A673 (cell line): Measurements from ENCODE around the gene ST7. TPM values are rescaled to one million over a fixed set of nuclear protein-coding genes. Genes with fewer than 3 reads are reported as not detected.

ENCODE experiments used
- BruUV-seq: library from RNA; stranded (reverse); fragments of 400-500 nt; replicated peaks from 2 replicates; lab custom pipeline; 2021; lab: Mats Ljungman, UMichigan
- CTCF ChIA-PET: fragments of 300-600 bp; sonication (Branson Sonifier 250); formaldehyde crosslinking; loops from one replicate; lab custom pipeline; 2022; ENCODE audit warnings: antibody characterized with exemption; lab: Charles Lee
- POLR2A ChIA-PET: fragments of 300-600 bp; sonication (Branson Sonifier 250); formaldehyde crosslinking; loops from one replicate; lab custom pipeline; 2022; ENCODE audit warnings: antibody characterized with exemption; ENCODE audit not compliant: low non-redundant PET; lab: Charles Lee
- DNase-seq: peaks from one replicate; pipeline ENCODE4 v3.0.0-alpha.2; 2015; ENCODE audit warnings: low spot score
- H3K27ac ChIP-seq: fragments of 200-600 bp; sonication (generic); 2 replicates; pipeline ENCODE4 v1.5.1; 2016; ENCODE audit warnings: mixed run types, low read depth, mild to moderate bottlenecking, mixed read lengths, antibody characterized with exemption, low read length; ENCODE audit not compliant: poor library complexity, severe bottlenecking
- H3K27me3 ChIP-seq: fragments of 200-600 bp; sonication (generic); replicated peaks from 2 replicates; pipeline ENCODE4 v1.6.1; 2017; ENCODE audit warnings: mixed run types, low read depth, mild to moderate bottlenecking, mixed read lengths, antibody characterized with exemption, low read length; ENCODE audit not compliant: insufficient read depth, poor library complexity
- H3K36me3 ChIP-seq: fragments of 200-600 bp; sonication (generic); 2 replicates; pipeline ENCODE4 v1.6.1; 2016; ENCODE audit warnings: mixed run types, mild to moderate bottlenecking, mixed read lengths, antibody characterized with exemption, low read length; ENCODE audit not compliant: insufficient read depth, poor library complexity, severe bottlenecking
- H3K4me1 ChIP-seq: fragments of 200-600 bp; sonication (generic); 2 replicates; pipeline ENCODE4 v1.6.1; 2017; ENCODE audit warnings: mixed run types, mild to moderate bottlenecking, mixed read lengths, antibody characterized with exemption, low read length; ENCODE audit not compliant: insufficient read depth, poor library complexity, severe bottlenecking
- H3K4me3 ChIP-seq: fragments of 200-600 bp; sonication (generic); 2 replicates; pipeline ENCODE4 v1.5.1; 2016; ENCODE audit warnings: low read depth, mixed run types, mild to moderate bottlenecking, mixed read lengths, low read length; ENCODE audit not compliant: poor library complexity, severe bottlenecking
- H3K9me3 ChIP-seq: fragments of 200-600 bp; sonication (generic); 2 replicates; pipeline ENCODE4 v1.6.1; 2016; ENCODE audit warnings: mixed run types, low read depth, mild to moderate bottlenecking, mixed read lengths, antibody characterized with exemption, low read length; ENCODE audit not compliant: poor library complexity, severe bottlenecking
- EZH2 ChIP-seq: fragments of 200-600 bp; sonication (generic); IDR thresholded peaks from 2 replicates; pipeline ENCODE4 v1.6.1; 2017; ENCODE audit warnings: borderline replicate concordance, low read depth, mild to moderate bottlenecking, mixed read lengths, antibody characterized with exemption, low read length; ENCODE audit not compliant: poor library complexity, severe bottlenecking
- intact Hi-C: fragments of 100-400 bp; cut with micrococcal nuclease; formaldehyde crosslinking; loops from one replicate; pipeline ENCODE4 v1.10.0; 2022; ENCODE audit not compliant: unreplicated experiment
- total RNA-seq: library from RNA; stranded (reverse); gene quantifications from 2 replicates; pipeline ENCODE4 v1.2.3, GENCODE V29; 2021
- TF ChIP-seq, protein P1 (sequence below): fragments of 300-800, 200-600 bp; sonication (generic); conservative IDR thresholded peaks from 2 replicates; pipeline ENCODE4 v1.5.1; 2017; ENCODE audit warnings: low read depth, mild to moderate bottlenecking, antibody characterized with exemption, low read length, moderate library complexity, mixed read lengths

ST7 gene
- total RNA-seq, 1 experiment from 2014 or later: 24.3 TPM

GRCh38 chr7:117269886-117270285 is 316.6 kb downstream of the ST7 start:
- no peak for DNase-seq
- Histone ChIP-seq H3K36me3 (no peaks in the 10 kb centered on the region), H3K9me3 (no peaks in the 10 kb centered on the region), H3K27ac (no peak overlapping the region), H3K27me3 (no peaks in the 10 kb centered on the region), H3K4me3 (no peak overlapping the region), H3K4me1 (no peaks in the 10 kb centered on the region)
- ChIA-PET POLR2A (no interaction called here), CTCF (no interaction called here)
- no TSS peak for BruUV-seq
- intact Hi-C loops: no loop called here
- TF ChIP-seq EZH2: no peak
- TF ChIP-seq, protein P1, sequence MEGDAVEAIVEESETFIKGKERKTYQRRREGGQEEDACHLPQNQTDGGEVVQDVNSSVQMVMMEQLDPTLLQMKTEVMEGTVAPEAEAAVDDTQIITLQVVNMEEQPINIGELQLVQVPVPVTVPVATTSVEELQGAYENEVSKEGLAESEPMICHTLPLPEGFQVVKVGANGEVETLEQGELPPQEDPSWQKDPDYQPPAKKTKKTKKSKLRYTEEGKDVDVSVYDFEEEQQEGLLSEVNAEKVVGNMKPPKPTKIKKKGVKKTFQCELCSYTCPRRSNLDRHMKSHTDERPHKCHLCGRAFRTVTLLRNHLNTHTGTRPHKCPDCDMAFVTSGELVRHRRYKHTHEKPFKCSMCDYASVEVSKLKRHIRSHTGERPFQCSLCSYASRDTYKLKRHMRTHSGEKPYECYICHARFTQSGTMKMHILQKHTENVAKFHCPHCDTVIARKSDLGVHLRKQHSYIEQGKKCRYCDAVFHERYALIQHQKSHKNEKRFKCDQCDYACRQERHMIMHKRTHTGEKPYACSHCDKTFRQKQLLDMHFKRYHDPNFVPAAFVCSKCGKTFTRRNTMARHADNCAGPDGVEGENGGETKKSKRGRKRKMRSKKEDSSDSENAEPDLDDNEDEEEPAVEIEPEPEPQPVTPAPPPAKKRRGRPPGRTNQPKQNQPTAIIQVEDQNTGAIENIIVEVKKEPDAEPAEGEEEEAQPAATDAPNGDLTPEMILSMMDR: no peak

GRCh38 chr7:117270371-117270770 is 317.1 kb downstream of the ST7 start:
- no peak overlapping the region for H3K4me3 ChIP-seq
- intact Hi-C loops: no loop called here
- no peak overlapping the region for H3K27ac ChIP-seq
- no TSS peak for BruUV-seq
- TF ChIP-seq, protein P1: no peak
- TF ChIP-seq EZH2: no peak
- H3K9me3 ChIP-seq: no peaks in the 10 kb centered on the region
- no peaks in the 10 kb centered on the region for H3K27me3 ChIP-seq
- ChIA-PET POLR2A (no interaction called here), CTCF (no interaction called here)
- no peaks in the 10 kb centered on the region for H3K36me3 ChIP-seq
- no peak for DNase-seq
- no peaks in the 10 kb centered on the region for H3K4me1 ChIP-seq

DNA sequence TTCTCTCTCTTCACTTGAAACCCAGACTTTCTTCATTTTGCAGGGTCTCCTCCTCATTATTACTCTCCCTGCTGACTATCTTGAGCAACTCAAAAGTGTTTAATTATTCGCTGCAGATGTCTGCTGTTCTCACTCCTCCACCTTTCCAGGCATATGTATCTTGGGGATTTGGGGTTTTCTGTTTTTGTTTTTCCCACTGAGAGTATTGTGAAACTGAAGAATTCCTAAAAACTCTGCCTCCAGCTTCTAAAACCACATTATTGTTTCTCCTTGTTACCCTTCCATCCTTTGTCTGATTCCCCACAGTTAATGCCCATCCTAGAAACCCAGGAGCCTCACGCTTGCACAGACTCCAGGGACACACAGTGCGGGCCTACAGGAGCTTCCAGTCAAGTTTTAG is 318.3 kb downstream of the ST7 start:
- Histone ChIP-seq H3K36me3 (no peaks in the 10 kb centered on the region), H3K4me3 (no peak overlapping the region), H3K4me1 (no peaks in the 10 kb centered on the region), H3K27ac (no peak overlapping the region), H3K27me3 (no peaks in the 10 kb centered on the region), H3K9me3 (no peaks in the 10 kb centered on the region)
- no peak for DNase-seq
- CTCF ChIA-PET: no interaction called here
- TF ChIP-seq, protein P1: no peak
- TF ChIP-seq EZH2: no peak
- POLR2A ChIA-PET: no interaction called here
- no TSS peak for BruUV-seq
- intact Hi-C loops: no loop called here
